Ishikawa (cell line): Measurements from ENCODE around the gene PTGES2.

Experiments
- MAX ChIP-seq: IDR thresholded peaks from 2 replicates; pipeline ENCODE4 v1.6.1; 2012
- NFIC ChIP-seq: IDR thresholded peaks from 2 replicates; pipeline ENCODE4 v1.6.1; 2012
- TAF1 ChIP-seq: IDR thresholded peaks from 2 replicates; pipeline ENCODE4 v1.6.1; 2012; ENCODE audit warnings: low read depth, mild to moderate bottlenecking
- YY1 ChIP-seq: IDR thresholded peaks from 2 replicates; pipeline ENCODE4 v1.6.1; 2012; ENCODE audit warnings: low read depth

DNA sequence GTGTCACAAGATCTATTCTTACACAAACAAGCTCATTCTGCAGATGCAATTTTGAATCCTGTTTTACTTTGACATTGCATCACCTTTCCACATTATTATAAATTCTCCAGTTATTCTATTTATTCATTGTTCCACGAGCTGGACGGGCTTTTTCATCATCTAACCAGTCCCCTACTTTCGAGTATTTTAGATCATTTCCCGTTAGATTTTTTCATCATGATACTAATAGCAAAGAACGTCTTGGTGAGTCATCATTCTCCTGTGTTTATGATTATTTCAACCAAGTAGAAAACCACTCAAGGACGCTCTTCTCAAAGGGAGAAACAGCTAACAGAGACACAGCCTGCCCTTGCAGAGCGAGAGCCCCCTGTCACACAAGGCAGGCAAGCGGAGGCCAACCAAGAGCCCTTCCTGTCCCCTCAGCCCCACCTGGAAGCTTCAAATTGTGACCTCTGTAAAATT is 47.6 kb upstream of the PTGES2 start:
- TF ChIP-seq YY1: no peak
- TF ChIP-seq TAF1: no peak
- no peak for TF ChIP-seq NFIC
- no peak for TF ChIP-seq MAX
